Endothelial cell of hepatic sinusoid (primary cell): ENCODE data around the gene NOS1AP.

Experiments used
- in situ Hi-C: cut with HindIII; loops from 2 replicates; pipeline ENCODE4 v1.10.0; 2017; ENCODE audit warnings: low sequenced_read_pairs

The NOS1AP gene

DNA sequence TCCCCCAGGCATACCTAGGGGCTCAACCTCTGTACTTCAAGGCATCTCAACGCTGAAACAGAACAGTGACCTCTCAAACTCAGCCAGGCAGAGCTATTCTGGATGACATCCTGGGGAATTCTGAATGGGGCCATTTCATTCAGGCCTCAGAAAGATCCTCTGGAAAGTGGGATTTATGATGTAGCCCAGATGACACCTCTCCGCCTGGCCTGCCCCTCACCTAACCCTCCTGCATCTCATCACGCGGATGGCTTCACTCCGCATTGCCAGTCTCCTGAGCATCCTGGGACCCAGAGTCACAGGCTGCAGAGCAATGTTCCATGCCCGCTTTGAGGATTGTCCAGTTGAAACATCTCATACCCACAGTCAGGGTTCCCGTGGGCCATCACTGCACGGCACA, 306.0 kb downstream of the NOS1AP start:
- in situ Hi-C loops = no loop called here

DNA sequence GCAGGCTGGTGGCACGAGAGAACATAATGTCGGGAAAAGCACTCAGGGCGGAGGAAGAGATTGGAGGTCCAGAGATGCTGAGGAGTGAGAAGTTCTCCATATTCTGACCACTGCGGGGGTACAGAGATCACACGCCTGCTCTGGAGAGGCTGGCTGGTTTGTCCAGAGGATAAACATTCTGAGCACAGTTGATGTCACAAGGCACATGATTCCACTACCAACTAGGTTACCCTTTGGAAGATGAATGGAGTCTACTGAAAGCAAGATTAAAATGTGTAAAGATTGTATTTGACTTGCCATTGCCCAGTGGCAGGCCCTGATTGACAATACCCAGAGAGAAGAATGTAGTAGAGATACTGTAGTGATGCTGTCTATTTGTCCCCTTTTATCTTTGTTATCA, 307.2 kb downstream of the NOS1AP start, which contains the start of gene SPATA46:
Gene SPATA46, minus strand, starts transcription at position 164 of the 400 bp plus-strand sequence. Its CDS starts 64 bp downstream, at position 100.
- in situ Hi-C loops = no loop called here

DNA sequence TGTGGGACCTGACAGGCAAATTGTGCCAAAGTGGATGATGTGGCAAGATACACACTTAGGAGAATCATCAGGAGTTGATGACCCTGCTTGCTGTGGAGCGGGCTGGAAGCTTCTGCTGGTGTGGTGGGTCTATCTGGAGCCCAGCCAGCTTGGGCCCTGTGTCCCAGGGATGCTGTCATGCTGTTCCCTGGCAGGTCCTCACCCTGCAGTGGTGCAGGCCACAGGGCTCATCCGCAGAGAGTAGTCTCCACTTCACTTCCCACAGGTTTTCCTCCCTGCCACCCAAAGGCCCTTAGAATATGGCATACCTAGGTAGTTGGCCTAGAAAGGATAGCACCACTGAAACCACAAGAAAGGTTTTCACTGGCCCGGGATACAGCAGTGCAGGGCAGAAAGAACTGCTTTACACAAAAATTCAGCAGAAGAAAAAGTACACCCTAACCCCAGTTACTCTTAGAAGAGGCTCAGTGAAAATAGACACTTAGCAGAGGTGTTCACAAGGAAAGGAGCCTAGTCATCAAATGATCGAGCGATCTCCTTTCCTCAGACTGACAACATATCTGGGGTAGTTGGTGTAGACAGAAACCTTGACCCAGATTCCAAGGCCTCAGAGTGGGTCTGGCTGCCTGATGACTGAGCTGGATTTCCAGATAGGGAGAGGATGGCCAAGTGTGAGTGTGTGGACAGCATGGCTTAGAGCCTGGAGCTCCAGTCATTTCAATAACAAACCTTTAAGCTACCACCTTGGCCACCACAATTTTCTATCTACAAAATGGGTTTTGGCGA, 310.8 kb downstream of the NOS1AP start:
- in situ Hi-C loops = no loop called here

DNA sequence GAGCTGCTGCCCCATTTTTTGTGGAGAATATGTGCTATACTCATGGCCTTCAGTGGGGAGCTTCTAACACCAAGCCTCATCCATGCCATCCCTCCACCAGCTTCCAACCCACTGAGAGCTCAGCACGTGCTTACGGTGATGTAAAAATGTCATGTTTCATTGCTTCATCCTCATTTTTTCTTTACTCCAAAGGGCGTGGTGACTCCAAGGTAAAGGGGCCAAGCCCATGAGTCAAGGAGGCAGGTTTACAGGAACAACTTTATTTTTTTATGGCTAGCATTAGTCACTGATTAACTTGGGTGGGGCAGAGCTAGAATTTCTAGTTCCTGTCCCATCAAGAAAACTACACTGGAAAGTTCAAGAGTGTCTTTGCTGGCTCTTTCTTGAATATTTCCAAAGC, 311.9 kb downstream of the NOS1AP start, which contains the start of gene C1orf226:
Gene C1orf226, plus strand, starts transcription at position 346 of the 400 bp plus-strand sequence. CDS start 174 bp downstream, outside the sequence.
- in situ Hi-C loops = no loop called here

DNA sequence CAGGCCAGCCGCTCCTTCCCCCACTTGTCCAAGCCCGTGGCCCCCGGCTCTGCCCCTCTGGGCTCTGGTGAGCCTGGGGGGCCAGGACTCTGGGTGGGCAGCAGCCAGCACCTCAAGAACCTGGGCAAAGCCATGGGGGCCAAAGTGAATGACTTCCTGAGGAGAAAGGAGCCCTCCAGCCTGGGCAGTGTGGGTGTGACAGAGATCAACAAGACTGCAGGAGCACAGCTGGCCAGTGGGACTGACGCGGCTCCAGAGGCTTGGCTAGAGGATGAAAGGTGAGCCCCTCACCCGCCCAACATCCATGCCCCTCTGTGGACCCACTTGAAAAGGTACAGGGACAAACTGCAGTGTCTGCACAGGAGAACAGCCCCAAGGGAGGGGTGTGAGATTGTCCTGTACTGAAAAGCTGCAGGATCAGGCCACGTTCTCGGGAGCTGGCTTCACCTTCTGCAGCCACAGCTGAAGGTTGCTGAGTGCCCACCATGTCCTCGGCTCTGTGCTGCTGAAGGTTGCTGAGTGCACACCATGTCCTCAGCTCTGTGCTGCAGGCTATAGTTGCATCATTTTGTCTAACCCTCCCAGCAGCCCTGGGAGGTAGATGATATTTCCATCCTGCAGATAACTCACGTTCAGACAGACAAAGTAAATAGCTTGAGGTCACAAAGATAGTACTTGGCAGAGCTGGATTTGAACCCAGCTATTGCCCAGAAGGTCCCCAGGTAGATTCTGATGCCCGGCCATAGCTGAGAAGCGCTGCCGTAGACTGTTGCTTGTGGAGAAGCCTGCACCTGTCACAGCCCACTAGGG, 312.7 kb downstream of the NOS1AP start:
- in situ Hi-C loops = no loop called here

DNA sequence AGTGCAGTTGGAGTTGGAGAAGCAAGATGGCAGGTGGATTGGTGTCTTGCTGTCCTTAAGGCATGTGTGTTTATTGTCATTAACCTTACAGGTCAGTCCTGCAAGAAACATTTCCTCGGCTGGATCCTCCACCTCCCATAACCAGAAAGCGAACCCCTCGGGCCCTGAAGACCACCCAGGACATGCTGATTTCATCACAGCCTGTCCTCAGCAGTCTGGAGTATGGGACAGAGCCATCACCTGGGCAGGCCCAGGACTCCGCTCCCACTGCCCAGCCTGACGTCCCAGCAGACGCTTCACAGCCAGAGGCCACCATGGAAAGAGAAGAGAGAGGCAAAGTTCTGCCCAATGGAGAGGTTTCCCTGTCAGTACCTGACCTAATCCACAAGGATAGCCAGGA, 313.6 kb downstream of the NOS1AP start:
- in situ Hi-C loops = no loop called here

DNA sequence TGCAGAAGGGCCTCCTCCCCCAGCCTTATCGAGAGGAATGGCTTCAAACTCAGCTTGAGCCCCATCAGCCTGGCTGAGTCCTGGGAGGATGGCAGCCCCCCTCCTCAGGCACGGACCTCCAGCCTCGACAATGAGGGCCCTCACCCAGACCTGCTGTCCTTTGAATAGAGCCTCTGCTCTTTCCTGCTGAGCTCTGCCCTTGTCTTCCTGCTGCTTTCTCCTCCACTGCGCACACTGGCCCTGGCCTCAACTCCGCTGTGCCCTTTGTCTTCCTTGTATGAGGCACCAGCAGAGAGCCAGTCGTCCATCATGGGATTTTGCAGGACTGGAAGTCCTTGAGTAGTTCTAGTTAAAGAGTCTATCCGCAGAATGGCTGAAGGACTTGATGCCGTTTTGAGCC, 314.0 kb downstream of the NOS1AP start:
- in situ Hi-C loops = no loop called here

DNA sequence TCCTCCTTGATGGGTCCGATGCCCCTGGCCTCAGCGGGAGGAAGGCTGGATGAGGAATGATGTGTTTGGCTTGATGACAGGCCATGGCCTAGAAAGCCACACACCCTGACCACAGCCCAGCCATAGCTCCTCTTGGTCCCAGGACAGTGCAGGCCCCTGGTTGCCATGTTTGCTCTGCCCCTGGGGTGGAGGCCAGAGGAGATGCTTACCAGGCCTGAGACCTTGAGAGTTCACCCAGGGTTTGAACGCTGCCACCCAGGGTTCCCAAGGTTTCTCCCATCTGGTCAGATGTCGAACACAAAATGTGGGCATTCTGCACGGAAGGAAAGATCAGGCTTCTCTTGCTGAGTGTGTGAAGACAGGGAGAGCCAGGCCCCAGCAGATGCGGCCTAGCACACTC, 314.6 kb downstream of the NOS1AP start:
- in situ Hi-C loops = no loop called here

DNA sequence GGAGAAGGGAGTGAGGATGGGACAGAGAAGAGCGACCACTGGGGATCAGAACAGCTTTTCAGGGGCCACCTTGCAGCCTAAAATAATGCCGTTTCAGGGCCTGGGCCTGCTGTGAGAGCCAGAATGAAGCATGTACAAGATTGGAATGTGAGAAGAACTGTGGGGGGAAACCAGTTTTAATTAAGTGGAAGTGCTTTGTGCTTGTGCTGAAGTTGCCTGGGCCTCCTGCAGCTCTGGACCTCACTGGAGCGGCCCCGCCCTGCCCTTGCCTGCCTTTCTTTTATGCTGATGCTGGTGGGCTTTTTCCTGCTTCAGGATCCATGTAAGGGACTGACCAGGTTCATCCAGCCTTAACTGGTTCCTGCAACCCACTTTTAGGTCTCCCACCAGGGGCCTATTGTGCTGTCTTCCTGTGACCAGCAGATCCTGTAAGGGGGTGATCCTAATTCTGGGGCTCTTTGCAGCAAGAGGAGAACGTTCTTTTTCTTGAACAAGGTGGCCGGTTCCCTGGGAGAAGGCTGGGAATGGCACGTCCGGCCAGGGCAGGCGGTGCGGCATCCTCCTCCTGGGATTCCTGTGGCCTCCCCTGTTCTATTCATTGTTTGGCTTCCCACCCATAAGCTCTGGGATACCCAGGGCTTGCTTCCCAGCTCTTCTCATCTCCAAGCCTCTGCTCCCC, 315.2 kb downstream of the NOS1AP start:
- in situ Hi-C loops = no loop called here

DNA sequence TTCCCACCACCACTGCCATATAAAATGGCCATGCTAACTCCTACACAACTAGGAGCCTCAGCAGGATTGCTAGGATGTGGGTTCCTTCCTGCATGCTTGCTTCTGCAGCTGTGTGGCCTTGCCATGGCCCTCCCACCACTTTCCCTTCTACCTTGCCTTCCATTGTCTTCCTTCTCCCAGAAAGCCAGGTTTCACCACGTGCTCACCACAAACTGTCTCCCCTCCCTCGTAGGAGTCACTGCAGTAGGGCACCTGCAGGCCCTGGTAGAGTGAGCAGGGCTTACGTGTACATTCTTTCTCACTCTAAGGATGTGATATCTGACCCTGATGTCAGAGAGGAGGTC, 315.8 kb downstream of the NOS1AP start:
- in situ Hi-C loops = no loop called here

DNA sequence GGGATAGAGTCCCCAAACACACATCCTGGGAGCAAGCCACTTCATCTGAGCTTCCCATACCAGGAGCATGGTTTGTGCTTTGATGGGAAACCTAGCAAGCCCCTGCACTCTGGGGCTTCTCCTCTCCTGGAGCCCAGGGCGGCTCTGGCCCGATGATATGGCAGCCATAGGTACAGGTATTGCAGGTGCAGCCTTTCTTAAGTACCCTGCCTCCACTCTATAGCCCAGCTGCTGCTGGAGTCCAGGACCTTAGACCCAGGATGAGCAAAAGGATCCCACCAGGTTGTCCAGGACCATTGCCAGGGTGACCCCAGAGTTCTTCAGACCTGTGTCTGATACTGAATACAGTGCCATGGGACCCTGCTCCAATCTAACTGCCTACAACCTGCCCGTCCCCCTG, 316.2 kb downstream of the NOS1AP start:
- in situ Hi-C loops = no loop called here

DNA sequence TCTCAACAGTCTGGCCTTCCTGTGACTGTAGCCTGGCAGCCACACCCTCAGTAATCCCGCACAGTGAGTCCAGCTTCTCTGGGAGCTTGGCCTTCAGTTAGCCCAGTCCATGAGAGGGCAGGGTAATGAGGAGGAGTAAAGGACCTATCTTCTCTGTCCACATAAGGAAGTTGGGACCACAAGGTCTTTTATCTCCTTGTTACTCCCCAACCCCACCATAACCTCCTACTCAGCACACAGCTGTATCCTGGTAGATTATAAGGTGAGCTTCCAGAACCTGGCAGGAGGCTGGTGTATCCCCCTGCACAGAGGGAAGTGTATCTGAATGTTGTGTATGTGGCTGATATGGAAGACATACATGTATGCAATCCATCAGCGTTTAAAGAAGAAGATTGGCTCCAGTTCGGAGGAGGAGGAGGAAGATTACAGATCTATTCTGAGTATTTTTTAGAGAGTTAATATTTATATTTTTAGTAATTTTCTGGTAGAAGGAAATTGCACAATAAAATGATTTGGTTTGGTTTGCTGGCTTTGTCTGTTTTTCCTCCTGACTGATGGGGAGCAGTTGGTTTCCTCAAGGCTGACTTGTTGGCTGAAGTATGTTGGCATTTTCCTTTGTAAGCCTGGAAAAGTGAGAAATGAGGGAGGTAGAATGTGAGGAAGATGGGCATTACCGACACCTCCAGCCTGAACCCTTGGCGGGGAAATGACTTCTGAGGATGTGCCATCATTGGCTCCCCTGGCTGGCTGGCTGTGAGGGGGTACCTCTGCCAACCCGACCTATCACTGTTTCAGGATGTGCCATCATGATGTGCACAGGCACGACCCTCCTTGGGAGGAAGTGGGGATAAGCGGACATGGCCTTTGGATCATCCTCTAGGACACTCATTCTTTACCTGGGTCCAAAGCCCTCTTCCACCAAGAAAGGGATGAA, 317.1 kb downstream of the NOS1AP start:
- in situ Hi-C loops = no loop called here

DNA sequence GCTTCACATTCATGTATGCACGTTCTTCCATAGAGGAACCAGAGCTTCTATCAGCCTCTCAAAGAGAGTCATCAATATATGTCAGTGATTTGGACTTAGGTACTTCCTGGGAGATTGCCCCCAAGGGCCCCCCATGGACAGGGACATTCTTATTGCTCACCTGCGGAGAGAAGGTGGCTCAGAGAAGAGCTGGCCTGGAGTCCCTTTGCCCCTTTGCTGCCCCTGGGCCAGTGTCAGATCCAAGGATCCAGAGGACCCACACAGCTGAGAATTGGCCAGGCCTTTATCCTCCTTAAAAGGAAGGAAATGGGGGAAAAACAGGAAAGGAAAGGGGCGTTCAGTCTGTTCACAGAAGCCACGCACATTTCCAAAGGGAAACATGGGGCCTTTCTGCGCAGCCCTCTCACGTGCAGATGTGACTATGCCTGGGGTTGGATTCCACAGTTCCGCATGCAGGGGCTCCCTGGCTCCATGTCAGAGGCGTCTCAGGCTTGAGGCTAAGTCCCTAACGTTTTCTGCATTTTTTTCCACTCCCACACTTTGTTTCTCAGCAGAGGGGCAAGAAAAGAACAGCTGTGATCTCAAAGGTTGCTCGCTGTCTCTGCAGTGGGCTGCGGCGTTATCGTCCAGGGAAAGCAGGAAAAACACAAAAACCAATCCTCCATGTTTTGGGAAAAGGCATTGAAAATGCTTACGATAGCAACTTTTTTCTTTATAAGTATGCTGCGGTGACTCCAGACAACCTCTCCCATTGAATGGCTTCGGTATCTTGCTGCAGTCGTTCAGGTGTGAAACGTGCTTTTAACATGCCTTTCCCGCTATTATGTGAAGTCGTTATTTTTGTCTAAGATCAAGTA, 318.0 kb downstream of the NOS1AP start:
- in situ Hi-C loops = no loop called here

DNA sequence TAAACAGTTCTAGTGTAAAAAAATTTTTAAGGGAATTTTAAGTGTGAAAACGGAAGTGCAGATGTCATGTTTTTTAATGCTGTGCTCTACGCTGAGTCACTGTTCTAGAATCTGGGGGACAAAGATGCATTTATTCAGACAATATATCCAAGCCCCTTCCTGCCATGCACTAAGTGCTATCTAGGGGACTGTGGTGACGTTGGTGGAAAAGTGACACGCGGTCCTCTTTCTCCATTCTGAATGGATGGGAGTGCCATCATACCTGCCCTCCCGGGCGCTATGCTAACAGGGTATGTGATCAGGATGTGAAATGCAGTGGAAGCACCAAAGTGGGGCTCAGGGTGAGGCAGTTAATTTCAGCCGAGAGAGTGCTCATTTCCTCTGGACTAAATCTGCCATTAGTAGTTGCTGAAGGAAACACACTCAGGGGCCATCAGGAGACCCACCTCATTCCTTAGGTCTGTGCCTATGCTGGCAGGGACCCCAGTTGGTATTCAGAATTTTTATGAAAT, 318.6 kb downstream of the NOS1AP start:
- in situ Hi-C loops = no loop called here

DNA sequence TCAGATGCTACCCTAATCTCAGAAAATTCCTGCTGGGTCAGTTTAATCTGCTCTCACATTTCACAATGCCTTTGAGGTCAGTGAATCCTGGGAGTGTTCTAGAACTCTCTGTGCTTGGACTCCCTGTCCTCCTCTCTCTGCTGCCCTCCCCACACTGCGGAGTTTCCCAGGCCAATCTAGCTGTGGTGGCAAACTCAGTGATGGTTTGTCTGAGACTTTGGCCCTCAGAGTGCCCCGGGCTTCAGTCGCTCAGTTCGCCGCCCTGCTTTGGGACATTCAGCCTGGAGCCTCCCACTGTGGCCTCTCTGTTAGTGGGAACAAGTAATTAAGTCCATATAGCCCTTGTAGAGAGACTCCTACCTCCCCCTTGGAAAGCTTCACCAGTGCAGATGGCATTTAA, 319.1 kb downstream of the NOS1AP start:
- in situ Hi-C loops = no loop called here

DNA sequence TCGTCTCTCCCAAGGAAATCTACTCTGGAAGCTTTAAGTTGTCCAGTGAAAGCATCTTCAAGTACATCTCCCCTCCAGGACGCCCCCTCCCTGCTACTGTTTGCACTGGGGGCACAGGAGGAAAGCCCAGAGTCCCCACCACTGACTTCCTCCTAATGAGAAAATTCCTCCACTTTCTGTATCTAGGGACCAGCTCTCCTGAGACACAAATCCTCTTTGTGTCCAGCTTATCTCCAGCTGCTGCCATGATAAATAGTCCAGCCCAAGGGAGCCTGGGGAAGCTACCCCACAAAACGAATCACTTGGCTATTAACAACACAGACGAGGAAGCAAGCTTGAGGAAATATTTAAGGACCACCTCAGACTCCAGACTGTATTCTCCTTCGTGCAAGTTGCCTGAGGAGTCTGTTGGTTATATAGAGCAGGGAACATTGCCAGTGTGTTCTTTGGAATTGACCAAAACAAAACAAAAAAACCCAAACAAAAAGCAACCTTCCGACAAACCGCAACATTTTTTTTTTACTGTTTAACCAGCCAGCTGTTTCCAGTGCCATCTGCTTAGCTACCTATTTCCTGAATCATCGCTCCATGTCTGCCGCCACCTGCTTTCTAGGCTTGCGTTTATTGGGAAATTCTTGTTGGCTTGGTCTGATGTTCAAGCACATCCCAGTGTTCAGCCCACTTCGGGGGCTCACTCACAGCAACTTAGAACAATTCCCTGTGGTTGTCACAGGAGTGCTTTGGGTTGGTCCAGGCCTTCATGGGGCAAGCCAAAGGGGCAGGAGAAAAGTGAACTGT, 319.7 kb downstream of the NOS1AP start:
- in situ Hi-C loops = no loop called here

DNA sequence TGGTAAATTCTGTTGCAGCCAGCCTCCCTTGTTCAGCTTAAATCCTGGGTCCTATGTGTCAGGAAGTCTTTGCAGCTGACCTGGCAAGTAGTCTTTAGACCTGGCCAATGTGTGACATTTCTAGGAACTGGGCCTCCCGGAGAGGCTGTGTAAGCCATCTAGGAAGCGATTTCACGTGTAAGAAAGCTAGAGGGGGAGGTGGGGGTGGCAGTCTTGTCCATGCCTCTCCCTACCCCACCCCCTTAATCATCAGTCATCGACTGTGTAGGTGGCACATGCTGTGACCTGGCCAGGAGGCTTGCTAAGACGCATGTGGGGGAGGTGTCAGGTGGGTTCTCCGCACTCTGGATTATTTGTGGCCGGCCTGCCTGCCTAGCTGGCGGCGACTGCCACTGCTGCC, 320.5 kb downstream of the NOS1AP start:
- in situ Hi-C loops = no loop called here

DNA sequence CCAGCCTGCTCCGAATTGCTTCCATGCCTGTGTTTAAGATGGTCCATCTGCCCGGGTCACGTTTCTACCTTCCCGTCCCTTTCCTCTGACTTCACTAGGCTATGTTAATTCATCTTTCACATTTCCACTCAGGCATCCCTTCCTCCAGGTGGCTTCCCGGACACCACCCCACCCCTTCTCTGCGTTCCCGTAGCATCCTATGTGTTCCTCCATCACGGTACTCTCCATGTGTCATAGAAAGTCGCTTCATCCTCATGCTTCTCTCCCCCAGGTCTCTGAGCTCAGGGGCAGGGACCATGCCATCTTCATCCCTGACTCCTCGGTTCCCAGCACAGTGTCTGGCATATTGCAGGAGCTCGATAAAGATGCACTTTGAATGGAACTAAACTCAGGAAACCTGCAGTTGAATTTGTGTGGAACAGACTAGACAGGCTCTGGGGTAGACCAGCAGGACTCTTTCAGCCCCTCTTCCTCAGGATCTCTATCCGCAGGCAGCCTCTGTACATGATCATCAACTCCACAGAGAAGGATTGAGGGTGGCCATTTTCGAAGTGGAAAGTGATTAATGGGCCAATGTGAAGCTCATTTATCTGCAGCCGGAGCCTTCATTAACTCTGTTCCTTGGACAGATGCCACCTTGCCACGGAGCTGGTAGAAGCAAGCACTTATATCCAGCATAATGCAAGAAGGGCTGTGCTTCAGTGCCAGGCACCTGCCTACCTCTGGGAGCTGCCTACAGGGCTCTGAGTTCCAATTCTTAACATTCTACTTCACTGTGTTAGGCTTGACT, 321.1 kb downstream of the NOS1AP start:
- in situ Hi-C loops = no loop called here
